A673 (cell line): Measurements from ENCODE around the gene LRRC38. TPM values are rescaled to one million over a fixed set of nuclear protein-coding genes. Genes with fewer than 3 reads are reported as not detected.

ENCODE experiments used
- BruUV-seq: library from RNA; stranded (reverse); fragments of 400-500 nt; replicated peaks from 2 replicates; lab custom pipeline; 2021; lab: Mats Ljungman, UMichigan
- CTCF ChIA-PET: fragments of 300-600 bp; sonication (Branson Sonifier 250); formaldehyde crosslinking; loops from one replicate; lab custom pipeline; 2022; ENCODE audit warnings: antibody characterized with exemption; lab: Charles Lee
- POLR2A ChIA-PET: fragments of 300-600 bp; sonication (Branson Sonifier 250); formaldehyde crosslinking; loops from one replicate; lab custom pipeline; 2022; ENCODE audit warnings: antibody characterized with exemption; ENCODE audit not compliant: low non-redundant PET; lab: Charles Lee
- DNase-seq: peaks from one replicate; pipeline ENCODE4 v3.0.0-alpha.2; 2015; ENCODE audit warnings: low spot score
- H3K27ac ChIP-seq: fragments of 200-600 bp; sonication (generic); 2 replicates; pipeline ENCODE4 v1.5.1; 2016; ENCODE audit warnings: mixed run types, low read depth, mild to moderate bottlenecking, mixed read lengths, antibody characterized with exemption, low read length; ENCODE audit not compliant: poor library complexity, severe bottlenecking
- H3K27me3 ChIP-seq: fragments of 200-600 bp; sonication (generic); replicated peaks from 2 replicates; pipeline ENCODE4 v1.6.1; 2017; ENCODE audit warnings: mixed run types, low read depth, mild to moderate bottlenecking, mixed read lengths, antibody characterized with exemption, low read length; ENCODE audit not compliant: insufficient read depth, poor library complexity
- H3K36me3 ChIP-seq: fragments of 200-600 bp; sonication (generic); 2 replicates; pipeline ENCODE4 v1.6.1; 2016; ENCODE audit warnings: mixed run types, mild to moderate bottlenecking, mixed read lengths, antibody characterized with exemption, low read length; ENCODE audit not compliant: insufficient read depth, poor library complexity, severe bottlenecking
- H3K4me1 ChIP-seq: fragments of 200-600 bp; sonication (generic); 2 replicates; pipeline ENCODE4 v1.6.1; 2017; ENCODE audit warnings: mixed run types, mild to moderate bottlenecking, mixed read lengths, antibody characterized with exemption, low read length; ENCODE audit not compliant: insufficient read depth, poor library complexity, severe bottlenecking
- H3K4me3 ChIP-seq: fragments of 200-600 bp; sonication (generic); 2 replicates; pipeline ENCODE4 v1.5.1; 2016; ENCODE audit warnings: low read depth, mixed run types, mild to moderate bottlenecking, mixed read lengths, low read length; ENCODE audit not compliant: poor library complexity, severe bottlenecking
- H3K9me3 ChIP-seq: fragments of 200-600 bp; sonication (generic); 2 replicates; pipeline ENCODE4 v1.6.1; 2016; ENCODE audit warnings: mixed run types, low read depth, mild to moderate bottlenecking, mixed read lengths, antibody characterized with exemption, low read length; ENCODE audit not compliant: poor library complexity, severe bottlenecking
- CTCF ChIP-seq: fragments of 300-800, 200-600 bp; sonication (generic); conservative IDR thresholded peaks from 2 replicates; pipeline ENCODE4 v1.5.1; 2017; ENCODE audit warnings: low read depth, mild to moderate bottlenecking, antibody characterized with exemption, low read length, moderate library complexity, mixed read lengths
- EZH2 ChIP-seq: fragments of 200-600 bp; sonication (generic); IDR thresholded peaks from 2 replicates; pipeline ENCODE4 v1.6.1; 2017; ENCODE audit warnings: borderline replicate concordance, low read depth, mild to moderate bottlenecking, mixed read lengths, antibody characterized with exemption, low read length; ENCODE audit not compliant: poor library complexity, severe bottlenecking
- intact Hi-C: fragments of 100-400 bp; cut with micrococcal nuclease; formaldehyde crosslinking; loops from one replicate; pipeline ENCODE4 v1.10.0; 2022; ENCODE audit not compliant: unreplicated experiment
- total RNA-seq: library from RNA; stranded (reverse); gene quantifications from 2 replicates; pipeline ENCODE4 v1.2.3, GENCODE V29; 2021

LRRC38 gene
- total RNA-seq, 1 experiment from 2014 or later, result not detected

- Histone ChIP-seq H3K4me3 (no peak overlapping the region), H3K36me3 (no peaks in the 10 kb centered on the region), H3K9me3 (no peaks in the 10 kb centered on the region), H3K27ac (no peak overlapping the region), H3K4me1 (no peaks in the 10 kb centered on the region), H3K27me3 (no peaks in the 10 kb centered on the region)
- ChIA-PET POLR2A (no interaction called here), CTCF (no interaction called here)
- no TSS peak for BruUV-seq
- no peak for DNase-seq
- no peak for TF ChIP-seq EZH2
- TF ChIP-seq CTCF, result no peak
- intact Hi-C loops, result no loop called here
Observed at GRCh38 chr1:13546791-13547190, 33.0 kb upstream of the LRRC38 start.

DNA sequence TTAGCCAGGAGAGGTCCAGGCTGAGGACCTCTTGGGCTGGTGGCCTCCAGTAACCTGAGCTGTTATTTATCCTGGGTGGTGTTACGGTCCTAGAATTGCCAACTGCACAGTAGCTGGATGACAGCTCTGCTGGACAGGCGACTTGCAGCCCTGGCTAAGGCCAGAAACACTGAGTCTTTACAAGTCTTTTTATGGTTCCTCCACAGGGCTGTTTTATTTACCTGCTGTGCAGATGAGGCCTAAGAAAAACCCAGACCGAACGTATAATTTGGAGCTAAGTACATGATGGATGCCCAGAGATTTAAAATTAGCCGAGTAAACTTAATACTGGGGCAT is 30.4 kb upstream of the LRRC38 start:
- ChIA-PET POLR2A (interaction anchor here (0.8 kb wide), 1 partner anchor 133 kb away, joined by 4 read pairs; no protein-coding TSS in a partner anchor), CTCF (interaction anchor here (0.6 kb wide), 1 partner anchor 49 kb away, joined by 6 read pairs; no protein-coding TSS in a partner anchor)
- H3K4me1 ChIP-seq, result no peaks in the 10 kb centered on the region
- H3K36me3 ChIP-seq, result no peaks in the 10 kb centered on the region
- TF ChIP-seq CTCF (peak; percentile 3; the same call in 1 of the 2 replicates), EZH2 (no peak)
- H3K4me3 ChIP-seq, result no peak overlapping the region
- DNase-seq, result no peak
- no peak overlapping the region for H3K27ac ChIP-seq
- intact Hi-C loops, result no loop called here
- H3K9me3 ChIP-seq, result no peaks in the 10 kb centered on the region
- no peaks in the 10 kb centered on the region for H3K27me3 ChIP-seq
- no TSS peak for BruUV-seq

- Histone ChIP-seq H3K36me3 (no peaks in the 10 kb centered on the region), H3K4me3 (no peak overlapping the region), H3K27me3 (no peaks in the 10 kb centered on the region), H3K27ac (no peak overlapping the region), H3K4me1 (no peaks in the 10 kb centered on the region), H3K9me3 (no peaks in the 10 kb centered on the region)
- intact Hi-C loops, result no loop called here
- ChIA-PET CTCF (interaction anchor here (0.6 kb wide), 1 partner anchor 48 kb away, joined by 6 read pairs; no protein-coding TSS in a partner anchor), POLR2A (interaction anchor here (0.8 kb wide), 1 partner anchor 133 kb away, joined by 4 read pairs; no protein-coding TSS in a partner anchor)
- BruUV-seq, result no TSS peak
- peak; percentile 60 for DNase-seq
- TF ChIP-seq EZH2 (no peak), CTCF (peak; percentile 61)
Observed at GRCh38 chr1:13543451-13544220, 29.8 kb upstream of the LRRC38 start.
